ENCODE measurements around the gene AAK1.

Gene AAK1

DNA sequence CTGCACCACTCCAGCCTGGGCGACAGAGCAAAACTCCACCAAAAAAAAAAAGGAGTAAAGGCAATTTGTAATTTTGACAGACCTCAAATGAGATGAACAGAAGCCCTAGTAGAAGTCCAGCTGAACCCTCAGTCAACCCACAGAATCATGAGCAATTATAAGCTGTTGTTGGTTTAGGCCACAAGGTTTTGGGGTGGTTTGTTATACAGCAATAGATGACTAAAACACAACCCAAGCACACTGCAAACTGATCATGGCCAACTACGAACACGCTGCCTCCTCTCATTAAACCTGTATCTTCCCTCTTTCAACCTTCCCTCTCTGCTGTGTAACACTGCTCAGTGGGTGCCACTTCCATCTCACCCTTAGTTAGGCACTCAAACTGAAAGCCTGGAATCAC lies 22.1 kb downstream of the AAK1 start:
- H3K4me3 ChIP-seq (ENCODE audit: low read depth, low read length) = no peak overlapping the region
- TF ChIP-seq, protein P1, sequence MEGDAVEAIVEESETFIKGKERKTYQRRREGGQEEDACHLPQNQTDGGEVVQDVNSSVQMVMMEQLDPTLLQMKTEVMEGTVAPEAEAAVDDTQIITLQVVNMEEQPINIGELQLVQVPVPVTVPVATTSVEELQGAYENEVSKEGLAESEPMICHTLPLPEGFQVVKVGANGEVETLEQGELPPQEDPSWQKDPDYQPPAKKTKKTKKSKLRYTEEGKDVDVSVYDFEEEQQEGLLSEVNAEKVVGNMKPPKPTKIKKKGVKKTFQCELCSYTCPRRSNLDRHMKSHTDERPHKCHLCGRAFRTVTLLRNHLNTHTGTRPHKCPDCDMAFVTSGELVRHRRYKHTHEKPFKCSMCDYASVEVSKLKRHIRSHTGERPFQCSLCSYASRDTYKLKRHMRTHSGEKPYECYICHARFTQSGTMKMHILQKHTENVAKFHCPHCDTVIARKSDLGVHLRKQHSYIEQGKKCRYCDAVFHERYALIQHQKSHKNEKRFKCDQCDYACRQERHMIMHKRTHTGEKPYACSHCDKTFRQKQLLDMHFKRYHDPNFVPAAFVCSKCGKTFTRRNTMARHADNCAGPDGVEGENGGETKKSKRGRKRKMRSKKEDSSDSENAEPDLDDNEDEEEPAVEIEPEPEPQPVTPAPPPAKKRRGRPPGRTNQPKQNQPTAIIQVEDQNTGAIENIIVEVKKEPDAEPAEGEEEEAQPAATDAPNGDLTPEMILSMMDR (IDR thresholded peaks at IDR 0.05; ENCODE audit: insufficient read depth, low read depth, low read length, missing control alignments) = no peak
- no peak for DNase-seq (ENCODE audit: low read depth)

DNA sequence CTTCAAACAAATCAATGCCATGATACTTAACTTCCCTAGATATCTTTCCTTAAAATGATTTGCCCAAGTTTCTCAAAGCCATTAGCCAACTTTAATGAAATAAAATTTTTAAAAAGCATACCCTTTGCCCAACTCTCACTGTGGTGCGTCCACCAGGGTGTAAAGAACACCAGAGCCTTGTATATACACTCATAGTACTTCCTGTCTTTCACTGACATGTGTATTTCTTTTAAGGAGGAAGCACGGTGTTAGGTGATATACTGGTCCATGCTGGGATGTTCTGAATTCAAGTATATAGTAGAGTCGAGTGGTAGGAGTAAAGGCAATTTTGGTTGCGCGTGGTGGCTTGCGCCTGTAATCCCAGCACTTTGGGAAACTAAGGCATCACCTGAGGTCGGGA lies 22.7 kb downstream of the AAK1 start:
- TF ChIP-seq, protein P1 (IDR thresholded peaks at IDR 0.05; ENCODE audit: insufficient read depth, low read depth, low read length, missing control alignments) = no peak
- DNase-seq (ENCODE audit: low read depth) = no peak
- H3K4me3 ChIP-seq (ENCODE audit: low read depth, low read length) = no peak overlapping the region

DNA sequence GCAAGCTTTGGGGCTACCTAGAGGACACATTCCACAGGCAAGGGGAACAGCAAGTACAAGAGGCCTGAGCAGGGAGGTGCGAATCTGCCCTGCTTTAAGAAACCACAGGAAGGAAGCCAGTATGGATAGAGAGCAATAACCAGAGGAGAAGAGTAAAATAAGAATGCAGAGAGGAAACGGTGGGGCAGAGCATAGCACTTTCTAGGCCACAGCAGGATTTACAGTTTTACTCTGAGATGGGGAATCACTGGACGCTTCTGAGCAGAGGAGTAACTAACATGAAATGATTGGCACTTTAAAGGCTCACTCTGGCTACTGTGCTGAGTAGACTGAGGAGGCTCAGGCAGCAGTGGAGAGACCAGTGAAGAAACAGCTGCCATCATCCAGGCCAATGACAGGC lies 23.8 kb downstream of the AAK1 start:
- peak; percentile 40 for DNase-seq (ENCODE audit: low read depth)
- H3K4me3 ChIP-seq (ENCODE audit: low read depth, low read length) = no peak overlapping the region
- TF ChIP-seq, protein P1 (IDR thresholded peaks at IDR 0.05; ENCODE audit: insufficient read depth, low read depth, low read length, missing control alignments) = no peak

DNA sequence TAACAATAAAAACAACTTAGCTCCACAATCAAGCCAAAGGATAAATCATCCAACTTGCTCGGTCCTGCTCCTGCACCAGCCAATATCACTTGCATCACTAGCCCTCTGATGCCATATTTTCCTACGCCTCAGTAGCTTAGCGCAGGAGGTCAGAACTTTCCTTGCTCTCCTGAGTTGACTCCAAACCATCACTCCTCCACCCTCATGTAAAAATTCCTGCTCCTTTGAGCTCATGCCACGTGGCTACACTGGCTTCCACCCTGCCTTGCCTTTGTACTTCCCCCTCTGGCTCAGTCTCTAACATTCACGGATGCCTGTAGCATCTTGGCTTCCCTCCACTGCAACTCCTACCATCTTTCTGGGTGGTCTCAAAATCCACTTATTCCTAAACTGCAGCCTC lies 25.2 kb downstream of the AAK1 start:
- TF ChIP-seq, protein P1 (IDR thresholded peaks at IDR 0.05; ENCODE audit: insufficient read depth, low read depth, low read length, missing control alignments) = no peak
- no peak overlapping the region for H3K4me3 ChIP-seq (ENCODE audit: low read depth, low read length)
- DNase-seq (ENCODE audit: low read depth) = no peak

DNA sequence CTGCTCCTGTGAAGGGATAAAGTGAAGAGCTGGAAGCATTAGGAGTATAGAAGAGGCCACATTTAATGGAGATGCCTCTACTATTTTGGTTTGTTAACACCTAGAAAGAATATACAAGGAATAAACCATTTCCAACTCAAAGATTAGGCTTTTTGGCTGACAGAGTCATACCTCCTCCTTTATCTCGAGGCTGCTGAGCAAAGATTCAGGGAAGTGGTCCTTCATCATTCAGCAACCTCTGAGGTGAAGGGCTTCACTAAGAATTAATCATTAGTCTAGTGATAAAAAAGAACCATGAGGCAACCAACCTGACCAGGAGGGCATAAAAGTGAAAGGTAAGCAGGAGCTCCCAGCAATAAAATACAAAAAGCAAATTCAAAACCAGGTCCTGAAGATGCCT lies 25.8 kb downstream of the AAK1 start:
- H3K4me3 ChIP-seq (ENCODE audit: low read depth, low read length) = no peak overlapping the region
- no peak for DNase-seq (ENCODE audit: low read depth)
- TF ChIP-seq, protein P1 (IDR thresholded peaks at IDR 0.05; ENCODE audit: insufficient read depth, low read depth, low read length, missing control alignments) = no peak

DNA sequence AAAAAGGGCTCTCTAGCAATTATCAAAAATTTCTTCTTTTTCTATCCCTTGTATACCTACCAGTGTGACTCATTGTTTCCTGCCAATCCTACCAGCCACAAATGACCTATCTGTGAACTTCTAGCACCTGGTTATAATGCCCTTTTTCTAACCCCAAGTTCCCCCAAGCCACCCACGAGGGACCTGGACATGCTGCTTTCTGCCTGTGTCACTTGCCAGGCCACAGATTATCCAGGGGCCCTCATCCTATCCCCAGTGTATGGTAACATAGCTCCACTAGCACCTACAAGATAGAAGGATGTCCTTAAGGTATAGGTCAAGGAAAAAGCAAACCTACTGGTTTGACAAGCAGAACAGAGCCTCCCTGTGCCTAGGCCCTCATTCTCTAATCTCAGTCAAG lies 26.8 kb downstream of the AAK1 start:
- TF ChIP-seq, protein P1 (IDR thresholded peaks at IDR 0.05; ENCODE audit: insufficient read depth, low read depth, low read length, missing control alignments) = no peak
- peak; percentile 54 for DNase-seq (ENCODE audit: low read depth)
- no peak overlapping the region for H3K4me3 ChIP-seq (ENCODE audit: low read depth, low read length)

DNA sequence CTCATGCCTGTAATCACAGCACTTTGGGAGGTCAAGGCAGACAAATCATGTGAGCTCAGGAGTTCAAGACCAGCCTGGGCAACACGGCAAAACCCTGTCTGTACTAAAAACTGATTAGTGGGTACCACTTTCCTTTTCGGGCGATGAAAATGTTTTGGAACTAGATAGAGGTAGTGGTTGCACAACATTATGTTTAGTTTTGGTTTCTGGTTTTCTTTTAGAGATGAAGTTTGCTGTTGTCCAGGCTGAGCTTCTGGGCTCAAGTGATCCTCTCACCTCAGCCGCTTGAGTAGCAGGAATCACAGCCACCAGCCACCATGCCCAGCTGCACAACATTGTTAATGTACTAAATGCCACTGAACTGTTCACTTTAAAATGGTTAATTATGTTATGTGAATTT lies 27.6 kb downstream of the AAK1 start:
- H3K4me3 ChIP-seq (ENCODE audit: low read depth, low read length) = no peak overlapping the region
- peak; percentile 64 for DNase-seq (ENCODE audit: low read depth)
- TF ChIP-seq, protein P1 (IDR thresholded peaks at IDR 0.05; ENCODE audit: insufficient read depth, low read depth, low read length, missing control alignments) = no peak
